Fibroblast of mammary gland (primary cell): ENCODE data around the gene VRTN.

Source experiments
- DNase-seq: peaks from one replicate; pipeline ENCODE4 v3.0.0-alpha.2; 2010; ENCODE audit warnings: low read depth
- H3K4me3 ChIP-seq: 2 replicates; pipeline ENCODE4 v1.5.1; 2011; ENCODE audit warnings: low read depth, mild to moderate bottlenecking, low read length, moderate library complexity; ENCODE audit not compliant: control insufficient read depth
- TF ChIP-seq, protein P1 (sequence below): conservative IDR thresholded peaks from 2 replicates; pipeline ENCODE4 v1.5.1; 2011; ENCODE audit warnings: low read depth, low read length, inconsistent platforms; ENCODE audit not compliant: control insufficient read depth, insufficient read depth

The VRTN gene

DNA sequence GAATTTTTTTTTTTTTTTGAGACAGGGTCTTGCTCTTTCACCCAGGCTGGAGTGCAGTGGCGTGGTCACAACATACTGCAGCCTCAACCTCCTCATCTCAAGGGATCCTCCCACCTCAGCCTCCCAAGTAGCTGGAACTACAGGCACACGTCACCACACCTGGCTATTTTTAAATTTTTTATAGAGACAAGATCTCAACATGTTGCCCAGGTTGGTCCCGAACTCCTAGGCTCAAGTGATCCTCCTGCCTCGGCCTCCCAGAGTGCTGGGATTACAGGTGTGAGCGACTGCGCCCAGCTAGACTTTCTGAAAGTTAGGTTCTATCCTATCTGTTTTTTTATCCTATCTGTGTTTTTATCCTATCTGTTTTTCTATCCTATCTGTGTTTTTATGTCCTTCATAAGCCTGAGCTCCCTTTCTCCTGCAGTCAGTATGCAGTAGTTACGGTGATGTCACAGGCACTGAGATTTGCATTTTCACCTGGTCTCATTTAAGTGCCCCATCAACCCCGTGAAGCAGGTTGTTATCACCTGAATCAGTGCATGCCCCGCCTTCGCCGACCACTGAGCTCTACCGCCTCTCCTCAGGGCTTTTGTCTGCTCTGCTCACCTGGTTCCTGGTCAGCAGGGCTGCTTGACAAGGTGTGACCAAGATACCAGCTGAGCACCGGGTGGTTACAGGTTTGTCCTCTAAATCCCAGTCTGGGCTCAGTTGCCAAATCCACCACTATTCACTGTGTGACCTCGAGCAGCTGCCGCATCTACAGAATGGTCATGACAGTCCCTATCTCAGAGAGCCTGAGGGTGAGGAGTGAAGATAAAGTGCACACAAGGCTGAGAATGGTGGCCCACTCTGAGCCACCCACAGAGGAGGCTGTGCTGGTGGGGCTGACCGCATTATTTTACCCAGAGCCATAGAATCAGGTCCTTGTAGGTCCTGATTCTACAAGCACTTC lies 44.6 kb downstream of the VRTN start:
- TF ChIP-seq, protein P1, sequence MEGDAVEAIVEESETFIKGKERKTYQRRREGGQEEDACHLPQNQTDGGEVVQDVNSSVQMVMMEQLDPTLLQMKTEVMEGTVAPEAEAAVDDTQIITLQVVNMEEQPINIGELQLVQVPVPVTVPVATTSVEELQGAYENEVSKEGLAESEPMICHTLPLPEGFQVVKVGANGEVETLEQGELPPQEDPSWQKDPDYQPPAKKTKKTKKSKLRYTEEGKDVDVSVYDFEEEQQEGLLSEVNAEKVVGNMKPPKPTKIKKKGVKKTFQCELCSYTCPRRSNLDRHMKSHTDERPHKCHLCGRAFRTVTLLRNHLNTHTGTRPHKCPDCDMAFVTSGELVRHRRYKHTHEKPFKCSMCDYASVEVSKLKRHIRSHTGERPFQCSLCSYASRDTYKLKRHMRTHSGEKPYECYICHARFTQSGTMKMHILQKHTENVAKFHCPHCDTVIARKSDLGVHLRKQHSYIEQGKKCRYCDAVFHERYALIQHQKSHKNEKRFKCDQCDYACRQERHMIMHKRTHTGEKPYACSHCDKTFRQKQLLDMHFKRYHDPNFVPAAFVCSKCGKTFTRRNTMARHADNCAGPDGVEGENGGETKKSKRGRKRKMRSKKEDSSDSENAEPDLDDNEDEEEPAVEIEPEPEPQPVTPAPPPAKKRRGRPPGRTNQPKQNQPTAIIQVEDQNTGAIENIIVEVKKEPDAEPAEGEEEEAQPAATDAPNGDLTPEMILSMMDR: no peak
- H3K4me3 ChIP-seq: no peak overlapping the region
- no peak for DNase-seq

DNA sequence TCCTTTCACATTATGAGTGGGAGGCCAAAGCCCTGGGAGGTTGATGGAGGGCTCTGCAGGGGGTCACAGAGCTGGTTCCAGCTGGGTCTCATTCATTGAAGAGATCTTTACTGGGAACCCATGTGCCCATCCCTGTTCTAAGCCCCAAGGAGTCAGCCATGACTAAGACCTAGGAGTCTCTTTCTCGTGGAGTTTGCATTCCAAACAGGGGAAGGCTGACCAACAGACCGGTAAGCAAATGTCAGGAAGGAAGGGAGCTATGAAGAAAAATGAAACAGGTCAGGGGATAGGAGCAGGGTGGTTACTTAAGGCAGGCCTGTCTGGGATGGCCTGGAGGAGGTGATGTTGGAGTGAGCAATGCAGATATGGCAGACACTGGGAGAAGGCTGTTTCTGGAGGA lies 46.3 kb downstream of the VRTN start:
- H3K4me3 ChIP-seq: no peak overlapping the region
- no peak for DNase-seq
- TF ChIP-seq, protein P1: no peak

DNA sequence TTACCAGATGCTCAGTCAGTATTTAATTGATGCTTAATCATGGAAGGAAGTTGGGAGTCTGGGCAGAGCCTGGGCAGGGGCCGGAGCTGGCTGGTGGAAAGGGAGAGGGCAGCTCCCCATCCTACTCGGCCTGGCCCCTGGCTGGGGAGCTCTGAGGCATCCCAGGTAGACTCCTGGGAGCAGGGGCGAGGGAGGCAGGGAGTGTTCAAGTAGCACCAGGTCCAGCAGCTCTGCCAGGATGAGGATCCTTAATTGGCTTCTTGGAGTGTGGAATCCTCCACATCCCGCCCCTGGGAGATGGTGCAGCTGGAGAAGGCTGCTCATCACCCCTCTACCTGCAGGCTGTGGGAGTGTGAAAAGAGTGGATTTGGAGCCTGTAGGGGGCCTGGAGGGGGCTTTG lies 46.8 kb downstream of the VRTN start:
- TF ChIP-seq, protein P1: no peak
- H3K4me3 ChIP-seq: no peak overlapping the region
- DNase-seq: no peak

DNA sequence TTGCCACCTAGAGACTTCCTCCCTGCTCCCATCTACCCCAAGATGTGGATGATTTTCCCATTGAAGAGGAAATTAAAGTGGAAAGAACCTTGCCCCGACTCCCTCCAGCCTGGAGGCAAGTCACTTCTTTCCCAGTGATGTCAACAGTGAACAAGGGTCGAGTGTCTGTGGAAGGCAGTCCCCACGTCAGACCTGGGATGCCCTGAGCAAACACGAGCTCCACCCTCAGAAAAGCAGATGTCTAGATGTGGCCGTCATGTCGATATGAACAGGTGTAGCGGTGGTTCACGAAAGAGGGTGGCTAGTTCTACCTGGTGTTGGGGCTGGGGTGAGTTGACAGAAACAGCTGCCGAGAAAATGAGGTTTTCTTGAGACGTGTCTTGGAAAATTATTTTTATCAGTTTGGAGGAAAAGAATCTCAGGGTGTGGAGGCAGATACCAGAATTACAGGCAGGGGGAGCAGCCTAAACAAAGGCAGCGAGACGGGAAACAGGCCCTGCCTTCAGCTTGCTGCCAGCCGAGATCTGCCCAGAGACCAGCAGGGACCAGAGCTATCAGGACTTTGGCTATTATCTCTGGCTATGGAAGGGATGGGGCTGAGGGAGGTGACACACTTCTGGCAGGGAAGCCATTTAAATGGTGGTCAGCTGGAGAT lies 51.9 kb downstream of the VRTN start:
- no peak overlapping the region for H3K4me3 ChIP-seq
- TF ChIP-seq, protein P1: peak; percentile 9
- DNase-seq: no peak

DNA sequence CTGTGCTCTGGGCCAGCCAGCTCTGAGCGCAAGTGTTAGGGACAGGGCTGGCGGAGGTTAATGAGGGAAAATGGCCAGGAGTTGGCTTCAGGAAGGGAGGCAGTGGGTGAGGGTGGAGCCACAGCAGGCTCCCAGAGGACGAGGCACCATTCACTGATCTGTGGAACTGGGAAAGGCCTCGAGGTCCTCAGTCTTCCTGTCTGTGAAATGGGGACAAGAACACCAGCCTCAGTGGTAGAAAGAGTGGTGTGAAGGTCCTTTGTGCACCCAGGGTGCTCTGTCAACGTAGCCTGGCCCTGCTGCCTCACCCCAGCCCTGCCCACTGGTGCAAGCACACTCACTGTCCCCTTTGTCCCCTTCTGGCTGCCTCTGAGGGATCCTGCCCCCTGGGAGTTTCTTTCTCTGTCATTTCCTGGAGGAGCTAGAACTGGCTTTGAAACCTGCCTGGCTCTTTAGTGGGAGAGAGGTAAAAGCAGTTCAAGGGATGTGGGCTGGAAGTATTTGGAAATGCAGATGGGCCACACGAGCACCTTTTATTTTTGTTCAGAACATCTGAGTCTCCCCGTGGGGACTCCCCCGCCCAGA lies 52.7 kb downstream of the VRTN start:
- no peak for DNase-seq
- TF ChIP-seq, protein P1: no peak
- H3K4me3 ChIP-seq: no peak overlapping the region

DNA sequence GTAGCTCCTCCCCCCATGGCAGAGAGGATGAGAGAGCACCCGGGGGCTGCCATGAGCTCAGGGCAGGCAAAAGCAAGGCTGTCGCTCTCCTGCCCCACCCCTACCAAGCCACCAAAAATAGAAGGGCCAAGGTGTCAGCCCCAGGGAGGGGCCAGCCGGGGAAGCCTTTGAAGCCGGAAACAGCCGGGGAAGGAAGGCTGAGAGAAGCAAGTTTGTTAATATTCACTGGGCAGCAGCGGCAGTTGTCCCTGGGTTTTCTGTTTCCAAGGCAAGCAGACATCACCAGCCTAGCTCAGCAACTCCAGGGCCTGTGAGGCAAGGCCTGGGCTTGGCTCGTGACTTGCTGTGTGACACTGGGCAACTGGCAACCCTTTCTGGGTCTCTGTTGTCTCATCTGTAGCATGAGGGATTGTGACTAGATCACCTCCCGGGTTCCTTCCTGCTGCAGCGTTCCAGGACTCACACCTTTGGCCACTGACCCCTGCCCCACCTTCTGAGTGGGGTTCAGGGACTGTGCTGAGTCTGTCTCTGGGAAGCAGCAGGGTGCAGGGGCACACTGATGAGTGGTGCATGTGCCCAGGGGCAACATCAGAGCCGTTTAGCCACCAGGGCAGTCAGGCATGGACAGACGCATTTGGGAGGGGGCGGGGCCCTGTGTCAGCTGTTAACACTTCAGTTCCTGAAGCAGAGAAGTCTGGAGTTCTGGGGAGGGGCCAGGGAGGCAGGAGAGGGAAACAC lies 53.4 kb downstream of the VRTN start:
- no peak overlapping the region for H3K4me3 ChIP-seq
- DNase-seq: no peak
- TF ChIP-seq, protein P1: no peak
